Stimulated activated CD4-positive, alpha-beta T cell treated with anti-CD3 and anti-CD28 coated beads, Interleukin-15, amount 100 ng/mL, for 24 hours (primary cell): ENCODE results near the gene APOLD1.
"Not testable (repeated sequence)": the region's sequence is repeated elsewhere in the genome, so short reads cannot be mapped to it uniquely, and the experiment has no call there.

Experiments used
- DNase-seq: peaks from one replicate; pipeline ENCODE4 v3.0.0-alpha.2; 2020

APOLD1 gene

GRCh38 chr12:12786706-12787601, 1.5 kb downstream of the APOLD1 start:
- peak; percentile 81 for DNase-seq

GRCh38 chr12:12788131-12788530, 2.7 kb downstream of the APOLD1 start:
- DNase-seq: peak; percentile 19

GRCh38 chr12:12788675-12789368, 3.4 kb downstream of the APOLD1 start:
- DNase-seq: peak; percentile 74

- DNase-seq: no peak
Measured at GRCh38 chr12:12790956-12791355, 5.5 kb downstream of the APOLD1 start.

GRCh38 chr12:12791756-12792369, 6.4 kb downstream of the APOLD1 start:
- no peak for DNase-seq

- DNase-seq: no peak
Measured at GRCh38 chr12:12792421-12792820, 7.0 kb downstream of the APOLD1 start.

- DNase-seq: no peak
Measured at GRCh38 chr12:12794686-12795085, 9.2 kb downstream of the APOLD1 start.

GRCh38 chr12:12796171-12796570, 10.7 kb downstream of the APOLD1 start:
- no peak for DNase-seq

- DNase-seq: no peak
Measured at GRCh38 chr12:12796928-12797793, 11.7 kb downstream of the APOLD1 start.

GRCh38 chr12:12797794-12798152, 12.3 kb downstream of the APOLD1 start:
- DNase-seq: no peak

- DNase-seq: no peak
Measured at GRCh38 chr12:12798480-12798879, 13.0 kb downstream of the APOLD1 start.

GRCh38 chr12:12799163-12799920, 13.9 kb downstream of the APOLD1 start:
- DNase-seq: no peak

- DNase-seq: no peak
Measured at GRCh38 chr12:12800406-12801180, 15.1 kb downstream of the APOLD1 start.

GRCh38 chr12:12801656-12802055, 16.2 kb downstream of the APOLD1 start:
- DNase-seq: not testable (repeated sequence)

GRCh38 chr12:12803186-12803585, 17.7 kb downstream of the APOLD1 start:
- peak; percentile 50 for DNase-seq

- no peak for DNase-seq
Measured at GRCh38 chr12:12804011-12804410, 18.6 kb downstream of the APOLD1 start.

GRCh38 chr12:12804432-12804886, 19.0 kb downstream of the APOLD1 start:
- no peak for DNase-seq

GRCh38 chr12:12806784-12807516, 21.5 kb downstream of the APOLD1 start:
- DNase-seq: no peak

GRCh38 chr12:12807517-12807903, 22.1 kb downstream of the APOLD1 start:
- not testable (repeated sequence) for DNase-seq

GRCh38 chr12:12807970-12808702, 22.7 kb downstream of the APOLD1 start:
- DNase-seq: peak; percentile 54
